ENCODE measurements around the gene FOXK2.

FOXK2 gene

DNA sequence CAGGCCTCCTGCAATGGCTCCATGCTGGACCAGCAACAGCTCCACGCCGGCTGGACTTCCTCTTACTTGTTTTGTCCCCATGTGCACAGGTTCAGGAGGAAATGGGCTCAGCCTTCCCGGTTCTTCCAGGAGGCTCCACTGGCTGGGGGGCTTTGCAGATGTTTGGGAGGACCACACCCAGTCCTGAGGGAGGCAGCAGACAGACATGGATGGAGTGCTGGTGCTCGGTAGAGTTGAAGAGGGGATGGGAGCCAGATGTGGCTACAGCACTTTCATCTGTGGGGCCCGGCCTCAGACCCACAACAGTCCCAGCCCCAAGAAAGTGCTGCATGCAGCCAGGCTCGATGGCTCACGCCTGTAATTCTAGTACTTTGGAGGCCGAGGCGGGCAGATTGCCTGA is 39.2 kb upstream of the FOXK2 start:
- TF ChIP-seq, protein P1, sequence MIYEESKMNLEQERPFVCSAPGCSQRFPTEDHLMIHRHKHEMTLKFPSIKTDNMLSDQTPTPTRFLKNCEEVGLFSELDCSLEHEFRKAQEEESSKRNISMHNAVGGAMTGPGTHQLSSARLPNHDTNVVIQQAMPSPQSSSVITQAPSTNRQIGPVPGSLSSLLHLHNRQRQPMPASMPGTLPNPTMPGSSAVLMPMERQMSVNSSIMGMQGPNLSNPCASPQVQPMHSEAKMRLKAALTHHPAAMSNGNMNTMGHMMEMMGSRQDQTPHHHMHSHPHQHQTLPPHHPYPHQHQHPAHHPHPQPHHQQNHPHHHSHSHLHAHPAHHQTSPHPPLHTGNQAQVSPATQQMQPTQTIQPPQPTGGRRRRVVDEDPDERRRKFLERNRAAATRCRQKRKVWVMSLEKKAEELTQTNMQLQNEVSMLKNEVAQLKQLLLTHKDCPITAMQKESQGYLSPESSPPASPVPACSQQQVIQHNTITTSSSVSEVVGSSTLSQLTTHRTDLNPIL (CRISPR knock-in tag; IDR thresholded peaks at IDR 0.05; ENCODE audit: low read depth) = no peak
- TF ChIP-seq ZFP30 (CRISPR knock-in tag; IDR thresholded peaks at IDR 0.05) = no peak
- TF ChIP-seq, protein P2, sequence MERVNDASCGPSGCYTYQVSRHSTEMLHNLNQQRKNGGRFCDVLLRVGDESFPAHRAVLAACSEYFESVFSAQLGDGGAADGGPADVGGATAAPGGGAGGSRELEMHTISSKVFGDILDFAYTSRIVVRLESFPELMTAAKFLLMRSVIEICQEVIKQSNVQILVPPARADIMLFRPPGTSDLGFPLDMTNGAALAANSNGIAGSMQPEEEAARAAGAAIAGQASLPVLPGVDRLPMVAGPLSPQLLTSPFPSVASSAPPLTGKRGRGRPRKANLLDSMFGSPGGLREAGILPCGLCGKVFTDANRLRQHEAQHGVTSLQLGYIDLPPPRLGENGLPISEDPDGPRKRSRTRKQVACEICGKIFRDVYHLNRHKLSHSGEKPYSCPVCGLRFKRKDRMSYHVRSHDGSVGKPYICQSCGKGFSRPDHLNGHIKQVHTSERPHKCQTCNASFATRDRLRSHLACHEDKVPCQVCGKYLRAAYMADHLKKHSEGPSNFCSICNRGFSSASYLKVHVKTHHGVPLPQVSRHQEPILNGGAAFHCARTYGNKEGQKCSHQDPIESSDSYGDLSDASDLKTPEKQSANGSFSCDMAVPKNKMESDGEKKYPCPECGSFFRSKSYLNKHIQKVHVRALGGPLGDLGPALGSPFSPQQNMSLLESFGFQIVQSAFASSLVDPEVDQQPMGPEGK (CRISPR knock-in tag; IDR thresholded peaks at IDR 0.05; ENCODE audit: borderline replicate concordance) = no peak
- TF ChIP-seq TCF4 (CRISPR knock-in tag; IDR thresholded peaks at IDR 0.05; ENCODE audit: borderline replicate concordance) = no peak
- TF ChIP-seq ARNTL (CRISPR knock-in tag; IDR thresholded peaks at IDR 0.05; ENCODE audit: borderline replicate concordance, low read depth) = no peak
- TF ChIP-seq TOX (CRISPR knock-in tag; IDR thresholded peaks at IDR 0.05; ENCODE audit: borderline replicate concordance) = no peak
- TF ChIP-seq, protein P3, sequence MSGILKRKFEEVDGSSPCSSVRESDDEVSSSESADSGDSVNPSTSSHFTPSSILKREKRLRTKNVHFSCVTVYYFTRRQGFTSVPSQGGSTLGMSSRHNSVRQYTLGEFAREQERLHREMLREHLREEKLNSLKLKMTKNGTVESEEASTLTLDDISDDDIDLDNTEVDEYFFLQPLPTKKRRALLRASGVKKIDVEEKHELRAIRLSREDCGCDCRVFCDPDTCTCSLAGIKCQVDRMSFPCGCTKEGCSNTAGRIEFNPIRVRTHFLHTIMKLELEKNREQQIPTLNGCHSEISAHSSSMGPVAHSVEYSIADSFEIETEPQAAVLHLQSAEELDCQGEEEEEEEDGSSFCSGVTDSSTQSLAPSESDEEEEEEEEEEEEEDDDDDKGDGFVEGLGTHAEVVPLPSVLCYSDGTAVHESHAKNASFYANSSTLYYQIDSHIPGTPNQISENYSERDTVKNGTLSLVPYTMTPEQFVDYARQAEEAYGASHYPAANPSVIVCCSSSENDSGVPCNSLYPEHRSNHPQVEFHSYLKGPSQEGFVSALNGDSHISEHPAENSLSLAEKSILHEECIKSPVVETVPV (CRISPR knock-in tag; IDR thresholded peaks at IDR 0.05) = no peak
- TF ChIP-seq ZC3H10 (CRISPR knock-in tag; IDR thresholded peaks at IDR 0.05) = no peak
- TF ChIP-seq, protein P4, sequence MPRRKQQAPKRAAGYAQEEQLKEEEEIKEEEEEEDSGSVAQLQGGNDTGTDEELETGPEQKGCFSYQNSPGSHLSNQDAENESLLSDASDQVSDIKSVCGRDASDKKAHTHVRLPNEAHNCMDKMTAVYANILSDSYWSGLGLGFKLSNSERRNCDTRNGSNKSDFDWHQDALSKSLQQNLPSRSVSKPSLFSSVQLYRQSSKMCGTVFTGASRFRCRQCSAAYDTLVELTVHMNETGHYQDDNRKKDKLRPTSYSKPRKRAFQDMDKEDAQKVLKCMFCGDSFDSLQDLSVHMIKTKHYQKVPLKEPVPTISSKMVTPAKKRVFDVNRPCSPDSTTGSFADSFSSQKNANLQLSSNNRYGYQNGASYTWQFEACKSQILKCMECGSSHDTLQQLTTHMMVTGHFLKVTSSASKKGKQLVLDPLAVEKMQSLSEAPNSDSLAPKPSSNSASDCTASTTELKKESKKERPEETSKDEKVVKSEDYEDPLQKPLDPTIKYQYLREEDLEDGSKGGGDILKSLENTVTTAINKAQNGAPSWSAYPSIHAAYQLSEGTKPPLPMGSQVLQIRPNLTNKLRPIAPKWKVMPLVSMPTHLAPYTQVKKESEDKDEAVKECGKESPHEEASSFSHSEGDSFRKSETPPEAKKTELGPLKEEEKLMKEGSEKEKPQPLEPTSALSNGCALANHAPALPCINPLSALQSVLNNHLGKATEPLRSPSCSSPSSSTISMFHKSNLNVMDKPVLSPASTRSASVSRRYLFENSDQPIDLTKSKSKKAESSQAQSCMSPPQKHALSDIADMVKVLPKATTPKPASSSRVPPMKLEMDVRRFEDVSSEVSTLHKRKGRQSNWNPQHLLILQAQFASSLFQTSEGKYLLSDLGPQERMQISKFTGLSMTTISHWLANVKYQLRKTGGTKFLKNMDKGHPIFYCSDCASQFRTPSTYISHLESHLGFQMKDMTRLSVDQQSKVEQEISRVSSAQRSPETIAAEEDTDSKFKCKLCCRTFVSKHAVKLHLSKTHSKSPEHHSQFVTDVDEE (CRISPR knock-in tag; IDR thresholded peaks at IDR 0.05) = no peak
- TF ChIP-seq ESRRG (CRISPR knock-in tag; IDR thresholded peaks at IDR 0.05) = no peak
- no peak for TF ChIP-seq ZNF70 (CRISPR knock-in tag; IDR thresholded peaks at IDR 0.05)
- TF ChIP-seq RARB (CRISPR knock-in tag; IDR thresholded peaks at IDR 0.05) = no peak
- TF ChIP-seq BACH2 (CRISPR knock-in tag; IDR thresholded peaks at IDR 0.05; ENCODE audit: borderline replicate concordance) = no peak
- TF ChIP-seq ZNF8 (CRISPR knock-in tag; IDR thresholded peaks at IDR 0.05) = no peak
- no peak for TF ChIP-seq SNAI2 (CRISPR knock-in tag; IDR thresholded peaks at IDR 0.05)
- no peak for ATAC-seq

DNA sequence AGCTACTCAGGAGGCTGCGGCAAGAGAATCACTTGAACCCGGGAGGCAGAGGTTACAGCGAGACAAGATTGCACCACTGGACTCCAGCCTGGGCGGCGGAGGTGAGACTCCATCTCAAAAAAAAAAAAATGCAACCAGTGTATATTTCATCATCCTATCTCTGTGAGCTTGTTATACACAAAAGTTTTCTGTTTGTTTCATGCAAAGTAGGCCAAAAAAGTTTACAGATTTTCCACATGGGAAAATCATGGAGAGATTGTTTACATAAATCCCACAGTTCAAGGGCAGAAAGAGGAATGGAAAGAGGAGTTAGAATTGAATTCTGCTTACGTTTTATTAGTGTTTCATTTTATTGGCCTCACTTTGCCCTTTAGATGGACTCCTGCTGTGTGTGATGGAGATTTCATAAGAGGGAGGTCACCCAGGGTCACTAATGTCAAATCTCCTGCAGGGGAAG is 36.3 kb upstream of the FOXK2 start:
- no peak for ATAC-seq
- TF ChIP-seq, protein P3 (CRISPR knock-in tag; IDR thresholded peaks at IDR 0.05) = no peak
- no peak for TF ChIP-seq GLIS3 (CRISPR knock-in tag; IDR thresholded peaks at IDR 0.05)
- TF ChIP-seq ZFP3 (CRISPR knock-in tag; IDR thresholded peaks at IDR 0.05) = no peak
- TF ChIP-seq, protein P1 (CRISPR knock-in tag; IDR thresholded peaks at IDR 0.05; ENCODE audit: low read depth) = no peak
- no peak for TF ChIP-seq ZC3H10 (CRISPR knock-in tag; IDR thresholded peaks at IDR 0.05)
- TF ChIP-seq ZNF70 (CRISPR knock-in tag; IDR thresholded peaks at IDR 0.05) = no peak

DNA sequence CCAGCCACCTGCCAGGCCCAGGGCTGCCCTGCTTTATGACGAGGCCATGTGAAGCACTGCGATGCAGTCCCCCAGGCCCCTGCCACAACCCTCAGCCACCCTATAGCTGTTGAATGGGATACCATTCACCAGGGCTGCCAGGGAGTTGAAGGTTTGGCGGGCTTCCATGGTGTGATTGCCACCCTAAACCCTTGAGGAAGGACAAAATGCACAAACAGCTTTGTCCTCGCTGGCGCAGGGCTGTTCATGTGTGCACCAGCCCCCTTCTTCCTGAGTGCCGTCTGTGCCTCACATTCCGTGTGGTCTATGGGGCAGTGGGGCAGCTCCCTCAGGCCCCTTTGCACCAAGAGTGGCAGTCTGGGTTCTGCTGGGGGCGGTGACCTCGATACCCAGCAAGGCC is 35.7 kb upstream of the FOXK2 start:
- TF ChIP-seq RARB (CRISPR knock-in tag; IDR thresholded peaks at IDR 0.05) = no peak
- TF ChIP-seq, protein P3 (CRISPR knock-in tag; IDR thresholded peaks at IDR 0.05) = no peak
- no peak for TF ChIP-seq BACH2 (CRISPR knock-in tag; IDR thresholded peaks at IDR 0.05; ENCODE audit: borderline replicate concordance)
- TF ChIP-seq, protein P5, sequence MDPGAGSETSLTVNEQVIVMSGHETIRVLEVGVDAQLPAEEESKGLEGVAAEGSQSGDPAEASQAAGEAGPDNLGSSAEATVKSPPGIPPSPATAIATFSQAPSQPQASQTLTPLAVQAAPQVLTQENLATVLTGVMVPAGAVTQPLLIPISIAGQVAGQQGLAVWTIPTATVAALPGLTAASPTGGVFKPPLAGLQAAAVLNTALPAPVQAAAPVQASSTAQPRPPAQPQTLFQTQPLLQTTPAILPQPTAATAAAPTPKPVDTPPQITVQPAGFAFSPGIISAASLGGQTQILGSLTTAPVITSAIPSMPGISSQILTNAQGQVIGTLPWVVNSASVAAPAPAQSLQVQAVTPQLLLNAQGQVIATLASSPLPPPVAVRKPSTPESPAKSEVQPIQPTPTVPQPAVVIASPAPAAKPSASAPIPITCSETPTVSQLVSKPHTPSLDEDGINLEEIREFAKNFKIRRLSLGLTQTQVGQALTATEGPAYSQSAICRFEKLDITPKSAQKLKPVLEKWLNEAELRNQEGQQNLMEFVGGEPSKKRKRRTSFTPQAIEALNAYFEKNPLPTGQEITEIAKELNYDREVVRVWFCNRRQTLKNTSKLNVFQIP (CRISPR knock-in tag; IDR thresholded peaks at IDR 0.05; ENCODE audit: borderline replicate concordance, low read depth) = no peak
- no peak for TF ChIP-seq ESRRG (CRISPR knock-in tag; IDR thresholded peaks at IDR 0.05)
- no peak for TF ChIP-seq TOX (CRISPR knock-in tag; IDR thresholded peaks at IDR 0.05; ENCODE audit: borderline replicate concordance)
- TF ChIP-seq ZFP3 (CRISPR knock-in tag; IDR thresholded peaks at IDR 0.05) = no peak
- TF ChIP-seq ZFP30 (CRISPR knock-in tag; IDR thresholded peaks at IDR 0.05) = no peak
- no peak for ATAC-seq

All from SK-N-SH treated with all-trans-retinoic acid at 6 μM for 48 hours (cell line).